Ascending aorta (tissue), 2 donors: ENCODE data around the gene RRM1. TPM values are rescaled to one million over a fixed set of nuclear protein-coding genes. Genes with fewer than 3 reads are reported as not detected.
"Not testable (repeated sequence)": the region's sequence is repeated elsewhere in the genome, so short reads cannot be mapped to it uniquely, and the experiment has no call there.

Source experiments
- DNase-seq, 2 donors: peaks; one replicate each; pipeline ENCODE4 v3.0.0-alpha.2; 2019; ENCODE audit warnings: low spot score in 2 of 2
- H3K27ac ChIP-seq, 2 donors: fragments of 200-600 bp; sonication (generic); one replicate each; pipeline ENCODE4 v1.5.1; 2016 to 2017; ENCODE audit warnings: mild to moderate bottlenecking in 1 of 2
- H3K27me3 ChIP-seq: fragments of 200-600 bp; sonication (generic); one replicate; pipeline ENCODE4 v1.5.1; 2017
- H3K36me3 ChIP-seq, 2 donors: fragments of 200-600 bp; sonication (generic); one replicate each; pipeline ENCODE4 v1.5.1; 2016
- H3K4me1 ChIP-seq, 2 donors: fragments of 200-600 bp; sonication (generic); one replicate each; pipeline ENCODE4 v1.5.1; 2016 to 2017; ENCODE audit warnings: mild to moderate bottlenecking in 1 of 2
- H3K4me3 ChIP-seq, 2 donors: fragments of 200-600 bp; sonication (generic); one replicate each; pipeline ENCODE4 v1.5.1; 2016 to 2017; ENCODE audit warnings: mild to moderate bottlenecking in 1 of 2
- H3K9me3 ChIP-seq, 2 donors: fragments of 200-600 bp; sonication (generic); one replicate each; pipeline ENCODE4 v1.5.1; 2016
- CTCF ChIP-seq, 3 experiments: fragments of 200-600 bp in 2 of 3; fragments of 450-650 bp in 1 of 3; sonication (generic) in 2 of 3; IDR thresholded peaks; one replicate each; pipeline ENCODE4 v1.5.1; 2016 to 2019; ENCODE audit warnings: antibody characterized with exemption in 3 of 3, mild to moderate bottlenecking in 1 of 3, moderate library complexity in 1 of 3
- intact Hi-C: fragments of 100-400 bp; cut with DNase I; formaldehyde crosslinking; loops from one replicate; pipeline ENCODE4 v1.15.1; 2023
- total RNA-seq: library from RNA; depleted of rRNA; stranded (reverse); fragments of >200 nt; gene quantifications from one replicate; pipeline ENCODE4 v1.1.0, GENCODE V29; 2016

RRM1 gene
- total RNA-seq, 1 donor from 2014 or later: 114 TPM

DNA sequence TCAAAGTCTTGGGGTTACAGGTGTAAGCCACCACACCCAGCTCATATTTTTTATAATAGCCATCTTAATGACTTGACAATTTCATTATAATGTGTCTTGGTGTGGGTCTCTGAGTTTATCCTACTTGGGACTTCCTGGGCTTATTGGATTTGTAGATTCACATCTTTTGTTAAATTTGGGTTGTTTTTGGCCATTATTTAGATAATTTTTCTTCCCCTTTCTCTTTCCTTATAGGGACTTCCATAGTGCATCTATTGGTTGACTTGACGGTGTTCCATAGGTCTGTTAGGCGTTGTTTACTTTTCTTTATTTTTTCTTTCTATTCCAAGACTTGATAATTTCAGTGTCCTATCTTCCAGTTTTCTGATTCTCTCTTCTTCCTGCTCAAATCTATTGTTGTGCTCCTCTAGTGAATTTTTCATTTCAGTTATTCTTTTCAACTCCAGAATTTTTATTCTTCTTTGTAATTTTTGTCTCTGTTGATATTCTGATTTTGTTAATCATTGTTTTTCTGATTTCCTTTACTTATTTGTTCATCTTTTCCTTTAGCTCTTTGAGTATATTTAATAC, 45.6 kb downstream of the RRM1 start:
- peaks cover 0 to 13% of the 10 kb centered on the region in 2 donors for H3K9me3 ChIP-seq
- H3K27ac ChIP-seq: no peak overlapping the region
- no peak for DNase-seq
- H3K4me3 ChIP-seq: no peak overlapping the region
- TF ChIP-seq CTCF (IDR thresholded peaks at IDR 0.05): no peak
- intact Hi-C loops: no loop called here
- H3K4me1 ChIP-seq: no peaks in the 10 kb centered on the region
- H3K27me3 ChIP-seq: no peaks in the 10 kb centered on the region
- H3K36me3 ChIP-seq: peaks cover 30 to 57% of the 10 kb centered on the region in 2 donors

DNA sequence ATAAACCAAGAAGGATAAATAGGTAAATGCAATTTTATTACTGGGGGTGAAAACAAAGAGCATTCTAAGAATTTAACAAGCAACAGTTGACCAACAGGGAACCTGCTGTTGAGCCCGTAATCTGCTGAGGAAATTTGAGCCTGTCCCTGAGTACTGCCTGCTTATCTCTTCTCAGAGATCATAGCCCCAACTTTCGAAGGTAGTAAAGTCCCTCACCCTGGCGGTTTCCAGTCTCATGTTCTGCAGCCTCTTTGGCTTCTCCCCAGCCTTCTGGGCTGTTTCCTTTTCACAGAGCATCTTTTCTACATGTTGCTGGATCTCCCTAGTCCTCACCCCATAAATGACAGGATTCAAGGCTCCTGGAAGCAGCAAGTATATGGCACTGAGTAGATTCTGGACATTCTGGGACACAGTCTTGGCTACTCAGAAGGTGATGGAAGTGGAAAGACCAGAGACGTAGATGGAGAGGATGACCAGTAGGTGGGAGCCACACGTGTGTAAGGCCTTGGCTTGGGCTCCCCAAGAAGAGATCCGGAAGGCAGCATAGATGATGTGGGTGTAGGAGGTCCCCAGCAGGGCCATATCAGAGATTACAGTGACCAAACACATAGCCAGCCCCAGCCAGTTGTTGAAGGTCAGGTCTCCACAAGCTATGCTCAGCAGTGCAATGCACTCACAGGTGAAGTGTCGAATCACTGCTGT, 51.6 kb downstream of the RRM1 start:
- Histone ChIP-seq H3K27ac (no peak overlapping the region), H3K4me1 (no peaks in the 10 kb centered on the region), H3K9me3 (no peaks in the 10 kb centered on the region), H3K4me3 (no peak overlapping the region), H3K27me3 (no peaks in the 10 kb centered on the region), H3K36me3 (peaks cover 1 to 12% of the 10 kb centered on the region in 2 donors)
- no peak for TF ChIP-seq CTCF (IDR thresholded peaks at IDR 0.05)
- intact Hi-C loops: no loop called here
- no peak for DNase-seq

DNA sequence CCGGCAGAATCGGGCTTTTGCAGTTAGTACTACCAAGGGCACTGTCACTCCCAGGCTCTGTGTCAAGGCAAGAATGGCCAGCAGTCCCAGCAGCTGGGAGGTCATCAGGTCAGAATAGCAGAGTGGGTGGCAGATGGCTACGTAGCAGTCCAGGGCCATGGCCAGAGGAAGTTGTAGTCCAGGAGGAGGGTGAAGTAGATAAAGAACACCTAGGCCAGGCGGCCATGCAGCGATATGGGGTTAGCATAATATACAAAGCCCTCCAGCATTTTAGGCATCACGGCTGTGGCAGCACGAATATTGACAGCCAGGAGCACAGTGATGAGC, 52.1 kb downstream of the RRM1 start:
- H3K4me1 ChIP-seq: no peaks in the 10 kb centered on the region
- peaks cover 0 to 7% of the 10 kb centered on the region in 2 donors for H3K36me3 ChIP-seq
- intact Hi-C loops: no loop called here
- H3K4me3 ChIP-seq: no peak overlapping the region
- no peak for TF ChIP-seq CTCF (IDR thresholded peaks at IDR 0.05)
- H3K9me3 ChIP-seq: no peaks in the 10 kb centered on the region
- H3K27me3 ChIP-seq: no peaks in the 10 kb centered on the region
- no peak overlapping the region for H3K27ac ChIP-seq
- no peak for DNase-seq

GRCh38 chr11:4154503-4154902, 59.9 kb downstream of the RRM1 start:
- Histone ChIP-seq H3K27ac (no peak overlapping the region), H3K4me1 (no peaks in the 10 kb centered on the region), H3K4me3 (no peak overlapping the region), H3K27me3 (no peaks in the 10 kb centered on the region), H3K36me3 (no peaks in the 10 kb centered on the region), H3K9me3 (no peaks in the 10 kb centered on the region)
- intact Hi-C loops: no loop called here
- no peak for DNase-seq
- TF ChIP-seq CTCF (IDR thresholded peaks at IDR 0.05): no peak

GRCh38 chr11:4156571-4156970, 62.0 kb downstream of the RRM1 start:
- Histone ChIP-seq H3K9me3 (no peaks in the 10 kb centered on the region), H3K27me3 (no peaks in the 10 kb centered on the region), H3K4me3 (no peak overlapping the region), H3K27ac (no peak overlapping the region), H3K36me3 (no peaks in the 10 kb centered on the region), H3K4me1 (no peaks in the 10 kb centered on the region)
- no peak for DNase-seq
- no peak for TF ChIP-seq CTCF (IDR thresholded peaks at IDR 0.05)
- intact Hi-C loops: no loop called here

GRCh38 chr11:4158818-4159217, 64.2 kb downstream of the RRM1 start:
- H3K9me3 ChIP-seq, DNase-seq, intact Hi-C loops, H3K4me1 ChIP-seq, H3K4me3 ChIP-seq, H3K27me3 ChIP-seq, H3K36me3 ChIP-seq, H3K27ac ChIP-seq: not testable (repeated sequence)
